Measurements from ENCODE around the gene HCN3. TPM values are rescaled to one million over a fixed set of nuclear protein-coding genes. Genes with fewer than 3 reads are reported as not detected.
A peak's percentile ranks its signal among the peaks of the same experiment; 100 is the strongest.

The HCN3 gene
- total RNA-seq, 4 donors from 2014 or later, result 1.7 to 2.7 (median 2.4) TPM

DNA sequence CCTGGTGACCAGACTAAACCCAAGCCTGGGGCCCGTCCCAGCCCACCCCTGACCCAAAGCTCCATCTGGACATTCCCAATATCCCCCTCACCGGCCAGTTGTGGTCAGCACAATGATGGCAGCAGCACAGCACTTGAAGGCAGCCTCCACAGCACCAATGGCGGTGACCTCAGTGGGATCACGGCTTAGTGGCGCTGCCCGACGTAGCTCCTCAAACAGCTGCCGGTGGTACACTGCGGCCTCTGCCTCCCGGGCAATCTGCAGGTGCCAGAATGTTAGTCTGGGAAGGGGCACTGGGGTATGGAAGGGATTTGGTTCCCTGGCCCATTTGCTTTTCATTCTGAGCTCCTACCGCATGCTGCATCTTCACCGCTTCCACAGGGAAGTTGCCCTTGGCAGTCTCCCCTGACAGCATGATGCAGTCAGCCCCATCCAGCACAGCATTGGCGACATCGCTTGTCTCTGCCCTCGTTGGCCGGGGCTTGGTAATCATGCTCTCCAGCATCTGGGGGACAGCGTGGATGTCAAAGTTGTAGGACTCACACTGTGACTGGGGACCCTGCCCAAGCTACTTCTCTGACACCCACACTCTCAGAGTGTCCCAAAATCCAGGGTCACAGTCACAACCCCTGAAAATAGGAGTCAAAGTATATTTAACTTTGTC lies 16.0 kb downstream of the HCN3 start:
- peaks cover 0 to 10% (median 3%) of the 10 kb centered on the region in 4 donors for H3K4me1 ChIP-seq
- no peak for TF ChIP-seq POLR2A (IDR thresholded peaks at IDR 0.05)
- no peak for TF ChIP-seq CTCF (IDR thresholded peaks at IDR 0.05)
- TF ChIP-seq EP300 (IDR thresholded peaks at IDR 0.05), result no peak
- H3K36me3 ChIP-seq, result peaks cover 0 to 12% (median 0%) of the 10 kb centered on the region in 3 donors
- no peak for DNase-seq (ENCODE audit: low spot score in 2 of 2)
- 82 to 87% methylated on average over 15 to 17 of the region's 17 CpGs for WGBS, 2 donors
- H3K27me3 ChIP-seq, result peaks cover 0 to 31% of the 10 kb centered on the region in 2 donors
- H3K4me3 ChIP-seq, result no peak overlapping the region
- H3K9me3 ChIP-seq, result no peaks in the 10 kb centered on the region
- H3K27ac ChIP-seq, result no peak overlapping the region

GRCh38 chr1:155294520-155295182 lies 17.4 kb downstream of the HCN3 start:
- Histone ChIP-seq H3K27ac (no peak overlapping the region), H3K27me3 (peaks cover 0 to 31% of the 10 kb centered on the region in 2 donors), H3K4me3 (peak overlapping the region in 1 of 4 donors; percentile 23), H3K36me3 (peaks cover 0 to 4% (median 0%) of the 10 kb centered on the region in 3 donors), H3K4me1 (peaks cover 0 to 10% (median 3%) of the 10 kb centered on the region in 4 donors), H3K9me3 (no peaks in the 10 kb centered on the region)
- no peak for DNase-seq (ENCODE audit: low spot score in 2 of 2)
- TF ChIP-seq EP300 (IDR thresholded peaks at IDR 0.05) (no peak), CTCF (IDR thresholded peaks at IDR 0.05) (no peak)
- 22 to 40% methylated on average over 40 to 41 of the region's 46 CpGs for WGBS, 2 donors

- H3K27me3 ChIP-seq, result peaks cover 0 to 31% of the 10 kb centered on the region in 2 donors
- no peak overlapping the region for H3K27ac ChIP-seq
- H3K4me3 ChIP-seq, result peak overlapping the region in 1 of 4 donors; percentile 23
- no peak for TF ChIP-seq EP300 (IDR thresholded peaks at IDR 0.05)
- TF ChIP-seq POLR2A (IDR thresholded peaks at IDR 0.05), result no peak
- no peak for TF ChIP-seq CTCF (IDR thresholded peaks at IDR 0.05)
- peaks cover 0 to 10% (median 3%) of the 10 kb centered on the region in 4 donors for H3K4me1 ChIP-seq
- no peaks in the 10 kb centered on the region for H3K9me3 ChIP-seq
- H3K36me3 ChIP-seq, result no peaks in the 10 kb centered on the region
- 12% methylated on average over 43 to 44 of the region's 47 CpGs for WGBS, 2 donors
- DNase-seq (ENCODE audit: low spot score in 2 of 2), result no peak
These were observed 18.1 kb downstream of the HCN3 start for GRCh38 chr1:155295183-155295941.

GRCh38 chr1:155295942-155296267 lies 18.6 kb downstream of the HCN3 start:
- no peak for TF ChIP-seq POLR2A (IDR thresholded peaks at IDR 0.05)
- Histone ChIP-seq H3K27me3 (peaks cover 0 to 31% of the 10 kb centered on the region in 2 donors), H3K36me3 (no peaks in the 10 kb centered on the region), H3K4me1 (peaks cover 0 to 10% (median 3%) of the 10 kb centered on the region in 4 donors), H3K27ac (no peak overlapping the region), H3K9me3 (no peaks in the 10 kb centered on the region), H3K4me3 (no peak overlapping the region)
- 84 to 85% methylated on average over 7 of the region's 7 CpGs for WGBS, 2 donors
- DNase-seq (ENCODE audit: low spot score in 2 of 2), result no peak

DNA sequence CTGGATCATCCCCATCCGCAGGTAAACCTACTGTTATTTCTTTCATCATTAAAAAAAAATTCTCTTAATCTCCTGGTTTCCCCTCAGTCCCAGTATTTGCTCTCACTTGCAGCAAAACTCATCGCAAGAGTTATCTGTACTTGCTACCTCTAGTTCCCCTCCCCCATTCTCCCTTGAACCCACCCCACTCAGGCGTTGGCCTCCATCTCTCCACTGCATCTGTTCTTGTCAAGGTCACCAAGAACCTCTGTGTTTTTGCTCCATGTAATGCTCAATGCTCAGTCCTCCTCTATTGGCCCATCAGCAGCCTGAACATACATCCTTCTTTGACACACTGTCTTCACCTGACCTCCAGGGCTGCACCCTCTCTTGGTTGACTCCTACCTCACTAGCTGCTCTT lies 19.4 kb downstream of the HCN3 start:
- 85 to 91% methylated on average over 3 of the region's 3 CpGs for WGBS, 2 donors
- no peak for TF ChIP-seq EP300 (IDR thresholded peaks at IDR 0.05)
- no peak for TF ChIP-seq CTCF (IDR thresholded peaks at IDR 0.05)
- TF ChIP-seq POLR2A (IDR thresholded peaks at IDR 0.05), result no peak
- Histone ChIP-seq H3K9me3 (no peaks in the 10 kb centered on the region), H3K4me1 (peaks cover 0 to 10% (median 3%) of the 10 kb centered on the region in 4 donors), H3K36me3 (no peaks in the 10 kb centered on the region), H3K27ac (no peak overlapping the region), H3K4me3 (no peak overlapping the region), H3K27me3 (peaks cover 0 to 31% of the 10 kb centered on the region in 2 donors)
- DNase-seq (ENCODE audit: low spot score in 2 of 2), result no peak

Data from tibial nerve (tissue), 4 donors.